NCI-H1092 (cell line): ENCODE results near the gene WIPF1.

Experiments used
- DNase-seq: peaks from one replicate; lab custom pipeline; 2025; lab: John Stamatoyannopoulos, UW

The WIPF1 gene

DNA sequence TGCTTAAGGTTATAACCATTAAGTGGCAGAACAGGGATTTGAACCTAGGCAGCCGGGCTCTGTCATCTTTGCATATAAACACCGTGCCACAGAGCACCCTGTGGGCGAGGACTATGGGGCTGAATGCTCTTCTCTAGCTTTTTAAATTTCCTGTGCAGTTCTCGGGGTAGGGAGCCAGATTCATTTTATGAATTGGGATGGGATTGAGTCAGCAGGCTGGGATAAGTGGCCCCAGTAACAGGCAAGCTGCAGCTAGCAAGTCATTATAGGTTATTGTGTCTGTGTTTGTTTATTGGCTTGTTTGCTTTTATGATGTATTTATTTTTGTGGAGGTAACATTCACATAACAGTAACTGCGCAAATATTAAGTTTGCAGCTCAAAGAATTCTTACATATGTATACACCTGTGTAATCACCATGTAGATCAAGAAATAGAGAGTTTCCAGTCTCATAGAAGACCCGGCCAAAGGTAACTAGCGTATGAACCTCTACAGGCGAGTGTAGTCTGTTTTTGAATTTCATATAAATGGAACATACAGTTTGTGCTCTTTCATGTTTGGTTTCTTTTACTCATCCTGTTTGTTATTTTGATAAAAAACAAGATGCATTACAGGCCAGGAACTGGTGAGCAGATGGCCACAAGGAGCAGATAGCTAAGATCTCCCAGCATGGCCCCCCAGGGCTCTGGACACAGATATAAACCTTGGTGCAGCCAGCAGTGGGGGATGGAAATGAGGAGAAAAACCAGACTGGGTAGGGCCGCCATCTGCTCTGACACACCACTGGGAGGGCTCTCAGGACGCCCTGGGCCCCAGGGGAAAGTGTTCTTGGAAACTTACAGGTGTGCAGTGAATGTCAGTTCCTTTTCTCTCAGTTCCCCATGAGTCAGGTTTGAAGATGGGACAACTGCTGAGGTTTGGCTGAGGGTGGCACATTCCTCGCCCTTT, 61.6 kb downstream of the WIPF1 start:
- DNase-seq: peak; percentile 1

DNA sequence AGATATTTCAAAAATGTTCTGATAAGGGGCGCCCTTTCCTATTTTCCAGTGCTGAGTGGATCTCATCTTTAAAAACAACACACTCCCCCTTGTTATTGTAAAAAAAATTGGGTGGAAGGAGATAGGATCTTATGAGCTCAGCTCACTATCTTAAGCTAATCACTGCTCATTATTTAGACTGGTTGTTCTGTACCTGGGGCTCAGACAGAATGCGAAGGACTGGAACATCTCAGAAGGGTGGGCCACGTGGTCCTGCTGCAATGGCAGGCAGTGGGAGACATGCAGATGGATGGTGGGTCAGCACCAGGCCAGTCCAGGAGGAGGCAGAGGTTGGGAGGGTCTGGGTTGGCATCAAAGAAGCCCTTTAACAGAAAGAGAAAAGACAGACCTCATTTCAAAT, 62.5 kb downstream of the WIPF1 start:
- no peak for DNase-seq

DNA sequence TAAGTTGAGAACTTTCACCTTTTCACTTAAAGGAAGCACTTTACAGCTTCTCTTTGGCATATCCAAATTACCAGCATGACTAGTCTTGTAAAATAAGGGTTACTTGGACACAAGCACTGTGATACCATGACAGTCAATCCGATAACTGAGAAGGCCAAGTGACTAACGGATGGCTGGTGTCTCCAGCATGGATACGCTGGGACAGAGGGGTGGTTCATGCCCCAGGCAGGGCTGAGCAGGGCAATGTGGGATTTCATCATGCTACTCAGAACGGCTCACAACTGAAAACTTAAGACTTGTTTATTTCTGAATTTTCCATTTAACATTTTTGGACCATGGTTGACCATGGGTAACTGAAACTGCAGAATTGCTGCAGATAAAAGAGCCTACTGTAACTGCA, 67.7 kb downstream of the WIPF1 start:
- no peak for DNase-seq

DNA sequence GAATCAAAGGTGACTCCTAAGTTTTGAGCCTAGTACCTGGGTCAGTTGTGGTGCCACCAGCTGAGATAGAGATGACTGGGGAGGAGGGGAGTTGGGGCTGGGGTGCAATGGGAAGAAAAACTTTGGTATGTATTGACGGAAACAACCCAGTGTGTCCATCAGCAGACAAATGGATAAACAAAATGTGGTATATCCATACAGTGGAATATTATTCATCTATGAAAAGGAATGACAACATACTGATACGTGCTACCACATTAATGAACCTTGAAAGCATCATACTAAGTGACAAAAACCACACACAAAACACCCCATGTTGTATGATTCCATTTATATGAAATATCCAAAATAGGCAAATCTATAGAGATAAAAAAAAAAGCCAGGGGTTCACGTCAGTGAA, 69.6 kb downstream of the WIPF1 start:
- DNase-seq: no peak

DNA sequence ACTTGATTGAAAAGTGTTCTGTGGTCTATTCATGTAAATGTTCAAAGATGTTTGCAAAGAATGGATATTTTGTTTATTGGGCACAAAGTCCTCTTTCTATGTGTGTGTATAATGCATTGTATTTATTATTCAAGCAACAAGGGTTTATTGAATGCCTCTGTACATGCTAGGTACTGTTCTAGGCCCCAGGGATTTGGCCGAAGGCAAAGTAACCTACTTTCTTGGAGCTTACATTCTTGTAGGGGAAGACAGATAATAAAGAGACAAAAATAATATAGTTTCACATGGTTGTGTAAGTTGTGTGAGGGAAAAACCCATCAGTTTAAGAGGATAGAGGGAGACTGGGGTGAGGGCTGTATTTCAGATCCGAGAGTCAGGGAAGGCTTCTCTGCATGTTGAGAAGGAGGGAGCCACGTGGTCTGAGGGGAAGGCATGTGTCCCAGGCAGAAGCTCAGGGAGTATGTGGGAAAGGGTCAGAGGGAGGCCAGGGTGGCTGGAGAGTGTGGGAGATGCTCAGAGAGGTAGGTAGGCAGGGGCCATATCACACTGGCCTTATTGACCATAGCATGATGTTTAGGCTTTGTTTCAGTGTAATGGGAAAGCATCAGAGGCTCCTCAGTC, 70.4 kb downstream of the WIPF1 start:
- no peak for DNase-seq

DNA sequence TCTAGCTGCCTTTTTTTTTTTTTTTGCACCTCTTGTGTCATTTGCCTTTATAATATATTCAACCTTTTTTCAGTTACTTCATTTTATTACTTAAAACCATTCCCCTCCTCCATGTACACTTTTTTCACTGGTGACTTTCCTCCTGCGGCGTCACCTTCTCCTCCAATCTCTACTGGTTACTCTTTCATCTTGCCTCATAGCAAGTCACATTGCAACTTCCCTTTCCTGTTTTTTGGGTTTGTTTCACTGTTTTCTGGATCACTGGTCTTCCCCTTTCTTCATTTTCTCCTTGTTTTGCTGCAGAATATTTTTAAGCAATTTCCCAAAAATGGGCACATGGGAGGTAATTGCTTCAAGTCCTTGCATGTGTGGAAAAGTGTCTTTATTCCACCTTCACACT, 73.1 kb downstream of the WIPF1 start:
- no peak for DNase-seq

DNA sequence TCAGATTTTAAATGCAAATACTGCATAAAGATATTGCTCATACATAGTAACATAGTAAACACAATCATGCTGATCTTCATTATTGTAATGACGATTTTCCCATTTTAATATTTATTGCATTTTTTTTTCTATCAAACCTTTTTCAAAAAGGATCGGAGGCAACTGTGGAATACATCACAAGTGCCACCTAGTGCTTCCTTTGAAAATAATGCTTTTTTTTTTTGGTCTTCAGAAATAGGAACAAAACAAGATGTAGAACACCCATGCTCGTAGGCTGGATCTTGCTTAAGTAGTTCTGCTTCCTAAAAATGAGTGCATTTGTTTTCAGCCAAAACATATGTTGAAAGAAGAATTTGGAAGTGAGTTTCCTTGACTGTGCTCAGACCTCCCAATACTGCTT, 75.1 kb downstream of the WIPF1 start:
- DNase-seq: no peak

DNA sequence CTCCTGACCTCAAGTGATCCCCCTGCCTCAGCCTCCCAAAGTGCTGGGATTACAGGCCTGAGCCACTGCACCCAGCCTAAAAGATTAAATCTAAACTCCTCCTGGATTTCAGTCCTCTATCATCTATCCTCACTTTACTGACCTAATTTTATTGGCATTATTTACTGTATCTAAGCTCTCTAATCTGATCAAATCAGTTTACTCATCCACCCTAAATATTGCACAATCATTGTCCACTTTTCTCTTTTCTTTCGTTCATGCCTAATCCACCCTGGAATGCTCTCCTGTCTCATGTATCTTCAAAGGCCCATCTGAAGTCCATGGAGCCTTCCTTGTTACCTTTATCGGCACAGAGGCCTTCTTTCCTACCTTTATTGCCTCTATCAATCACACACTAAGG, 79.2 kb downstream of the WIPF1 start:
- no peak for DNase-seq

DNA sequence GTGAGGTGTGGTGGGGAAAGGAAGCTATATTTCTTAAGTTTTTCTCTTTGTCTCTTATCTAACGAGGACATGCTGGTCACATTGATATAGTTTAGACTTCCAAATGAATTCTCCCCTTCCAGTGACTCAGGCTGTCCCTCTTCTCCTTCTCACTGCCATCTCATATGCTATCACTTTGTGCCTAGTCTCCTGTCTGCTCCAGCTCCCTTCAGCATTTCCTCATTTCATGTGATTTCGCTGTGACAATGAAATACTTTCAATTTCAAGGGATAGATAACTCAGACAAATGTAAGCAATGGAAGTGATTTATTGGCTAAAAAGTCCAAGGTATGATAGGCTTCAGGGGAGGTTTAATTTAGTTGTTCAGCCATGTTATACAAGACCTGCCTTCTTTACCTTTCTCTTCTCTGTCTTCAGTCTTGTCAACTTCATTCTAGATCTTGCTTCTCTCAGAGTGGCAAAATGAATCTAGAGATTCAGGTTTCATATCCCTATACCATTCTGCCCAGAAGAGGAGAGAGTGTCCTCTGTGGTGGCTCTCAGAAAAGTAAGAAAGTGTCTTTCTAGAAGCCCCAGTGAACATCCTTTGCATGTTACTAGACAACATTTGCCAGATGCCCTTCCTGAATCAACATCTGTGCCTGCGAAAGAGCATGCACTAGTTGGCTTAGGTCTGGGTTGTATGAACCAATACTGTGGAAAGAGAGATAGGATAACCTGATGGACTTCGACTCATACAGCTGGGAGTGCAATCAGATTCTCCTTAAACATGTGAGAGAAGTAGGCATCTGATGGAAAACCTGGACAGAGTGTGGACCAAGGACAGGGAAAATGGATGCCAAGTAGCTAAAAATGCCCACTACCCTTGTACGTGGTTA, 80.9 kb downstream of the WIPF1 start:
- DNase-seq: no peak

DNA sequence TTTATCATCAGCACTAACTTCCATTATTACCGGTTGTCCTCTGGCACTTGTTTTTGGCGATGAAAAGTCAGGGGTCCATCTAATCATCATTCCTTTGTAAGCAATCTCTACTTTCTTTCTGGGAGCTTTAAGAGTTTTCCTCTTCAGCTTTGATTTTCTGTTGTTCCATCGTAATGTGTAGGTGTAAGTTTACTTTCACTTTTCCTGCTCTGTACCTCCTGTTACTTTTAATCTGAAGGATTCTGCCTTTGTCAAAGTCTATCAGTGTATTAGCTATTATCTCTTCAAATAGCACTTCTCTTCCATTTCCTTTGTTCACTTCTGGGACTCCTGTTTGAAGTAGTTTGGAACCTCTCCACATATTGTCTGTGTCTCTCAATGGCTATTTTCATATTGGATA, 85.3 kb downstream of the WIPF1 start:
- no peak for DNase-seq

DNA sequence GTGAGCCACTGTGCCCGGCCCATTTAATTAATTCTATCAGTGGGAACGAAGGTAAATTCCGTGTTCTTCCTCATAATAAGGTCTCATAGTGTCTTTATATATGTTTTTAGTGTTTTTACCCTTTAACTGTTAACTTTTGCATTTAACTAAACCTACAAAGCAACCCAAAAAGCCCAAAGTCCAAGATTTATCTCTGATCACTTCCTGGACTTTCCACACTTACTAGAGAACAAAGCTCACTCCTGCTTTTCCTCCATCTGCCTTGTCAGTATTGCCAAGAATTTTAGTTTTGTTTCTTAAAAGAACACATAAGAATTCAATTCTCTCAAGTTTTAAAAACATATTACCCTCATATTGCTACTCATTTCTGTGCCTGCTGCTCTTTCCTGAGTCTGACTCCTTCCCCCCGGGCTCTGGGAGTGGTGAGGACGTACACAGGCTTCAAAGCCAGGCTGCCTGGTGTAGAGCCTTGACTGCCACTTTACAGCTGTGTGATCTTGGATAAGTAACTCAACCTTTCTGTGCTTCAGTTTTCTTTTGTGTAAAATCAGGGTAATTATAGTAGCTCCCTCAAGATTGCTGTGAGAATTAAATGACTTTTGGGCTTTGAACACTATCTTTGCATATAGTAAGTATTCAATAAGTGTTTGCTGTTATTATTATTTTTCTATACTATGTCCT, 85.9 kb downstream of the WIPF1 start:
- DNase-seq: no peak

DNA sequence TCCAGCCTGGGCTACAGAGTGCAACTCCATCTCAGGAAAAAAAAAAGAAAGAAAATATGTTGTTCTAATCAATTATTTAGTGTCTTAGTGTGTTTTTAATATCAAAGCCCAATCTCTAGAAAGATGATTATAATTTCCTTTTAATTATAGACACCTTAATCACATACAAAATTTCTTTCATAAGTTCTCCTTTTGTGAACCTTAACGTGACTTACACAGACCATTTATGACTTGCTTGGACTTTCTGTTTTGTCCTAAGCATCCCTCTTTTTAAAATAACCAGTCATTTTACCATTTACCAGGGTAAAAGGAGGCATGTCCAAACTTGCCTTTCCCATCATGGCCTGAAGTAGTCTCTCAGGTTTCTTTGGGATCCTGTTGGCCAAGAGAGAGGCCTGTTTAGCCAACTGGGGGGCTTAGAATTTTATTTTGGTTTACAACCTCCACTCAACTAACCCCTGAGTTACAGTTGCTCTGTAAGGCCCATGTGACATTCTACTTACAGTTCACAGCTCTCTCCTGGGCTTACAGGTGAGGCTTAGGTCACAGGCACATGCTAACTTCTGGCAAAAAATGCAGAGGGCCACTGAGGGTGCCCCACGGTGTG, 86.9 kb downstream of the WIPF1 start:
- no peak for DNase-seq
